ENCODE data around the gene SMG6.

Gene SMG6

DNA sequence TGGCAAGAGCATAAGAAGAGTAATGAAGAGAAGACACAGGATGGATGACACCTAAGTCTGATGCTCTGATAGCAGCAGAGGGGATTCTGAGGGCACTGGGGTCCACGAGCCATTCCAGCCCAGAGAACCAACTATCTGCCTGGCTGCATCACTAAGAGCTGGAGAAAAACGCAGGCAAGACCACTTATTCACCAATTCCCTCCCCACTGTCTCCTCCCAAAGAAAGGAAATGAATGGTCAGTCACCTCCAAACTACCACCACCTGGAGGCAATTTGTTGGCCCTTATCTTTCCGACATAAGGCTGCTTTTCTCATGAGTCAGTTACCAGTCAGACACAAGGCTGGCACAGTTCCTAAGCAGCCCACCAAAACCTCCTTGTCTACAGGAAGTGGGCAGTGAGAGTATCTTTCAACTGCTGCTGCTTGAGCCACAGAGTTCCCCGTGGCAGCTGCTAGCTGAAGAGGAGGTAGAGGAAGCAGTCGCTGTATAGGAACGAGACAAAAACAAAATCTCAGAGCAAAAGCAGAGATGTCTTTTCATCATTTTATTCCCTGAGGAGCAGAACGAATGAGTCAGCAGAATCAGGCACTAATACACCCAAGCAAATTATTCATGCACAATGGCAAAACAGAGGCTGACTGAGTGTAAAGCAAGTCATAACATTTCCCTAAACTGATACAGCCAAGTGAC is 111.1 kb downstream of the SMG6 start:
- no peak overlapping the region for H3K27ac ChIP-seq (ENCODE audit: extremely low read depth, low read depth, low read length)
- H3K4me3 ChIP-seq (ENCODE audit: low read depth, low read length): no peak overlapping the region
- ChIA-PET CTCF (interaction anchor here (0.7 kb wide), 1 partner anchor 39 kb away, joined by 3 read pairs; no protein-coding TSS in a partner anchor), POLR2A (no interaction called here)
- H3K9me3 ChIP-seq (ENCODE audit: control insufficient read depth, insufficient read depth, low read depth, low read length): no peaks in the 10 kb centered on the region
- peaks cover 15% of the 10 kb centered on the region for H3K4me1 ChIP-seq (ENCODE audit: control insufficient read depth, insufficient read depth, low read length)
- peaks cover 7 to 34% of the 10 kb centered on the region in 2 experiments; a peak in 2 of 3 replicates for H3K36me3 ChIP-seq (ENCODE audit: control insufficient read depth in 2 of 2, insufficient read depth in 1 of 2, low read length in 2 of 2)
- TF ChIP-seq ZXDB (tag by site-specific recombination; IDR thresholded peaks at IDR 0.05) (no peak), EGR2 (tag by site-specific recombination; IDR thresholded peaks at IDR 0.05; ENCODE audit: low read depth) (0 out of 2 replicates have a peak, but pooled peaks have one; percentile 33), ZNF600 (tag by site-specific recombination; IDR thresholded peaks at IDR 0.05) (peak; percentile 49)

DNA sequence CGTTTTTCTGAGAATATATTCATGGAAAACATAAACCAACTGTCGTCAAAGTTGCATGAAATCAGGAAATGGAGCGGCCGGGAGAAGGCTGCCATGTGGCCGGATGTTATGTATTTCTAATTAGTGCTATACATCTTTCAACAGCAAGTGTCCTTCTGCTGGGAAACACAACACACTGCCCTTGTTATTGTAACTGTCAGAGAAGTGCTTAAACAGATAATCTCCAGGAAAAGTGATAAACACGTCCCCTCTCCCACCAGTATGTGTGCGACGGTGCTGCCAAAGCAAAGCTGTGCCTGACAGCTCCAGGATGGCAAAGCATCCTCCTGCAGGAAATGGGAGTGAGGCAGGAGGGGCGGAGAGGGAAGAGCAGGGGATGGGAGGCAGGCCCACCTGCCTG is 111.8 kb downstream of the SMG6 start:
- ChIA-PET CTCF (interaction anchor here (0.7 kb wide), 1 partner anchor 330 kb away, joined by 3 read pairs; no protein-coding TSS in a partner anchor), POLR2A (no interaction called here)
- peaks cover 10% of the 10 kb centered on the region for H3K4me1 ChIP-seq (ENCODE audit: control insufficient read depth, insufficient read depth, low read length)

More for the DNA sequence above, 111.8 kb downstream of the SMG6 start:
- Histone ChIP-seq H3K4me3 (ENCODE audit: low read depth, low read length) (no peak overlapping the region), H3K36me3 (ENCODE audit: control insufficient read depth in 2 of 2, insufficient read depth in 1 of 2, low read length in 2 of 2) (peaks cover 7 to 38% of the 10 kb centered on the region in 2 experiments; a peak in 2 of 3 replicates), H3K27ac (ENCODE audit: extremely low read depth, low read depth, low read length) (no peak overlapping the region), H3K9me3 (ENCODE audit: control insufficient read depth, insufficient read depth, low read depth, low read length) (no peaks in the 10 kb centered on the region)
- no peak for TF ChIP-seq MZF1 (tag by site-specific recombination; IDR thresholded peaks at IDR 0.05; ENCODE audit: borderline replicate concordance)
- TF ChIP-seq TCF7L2 (IDR thresholded peaks at IDR 0.05; ENCODE audit: borderline replicate concordance, low read depth, low read length): no peak
- TF ChIP-seq ZNF544 (tag by site-specific recombination; IDR thresholded peaks at IDR 0.05): no peak
- TF ChIP-seq ZNF280C (tag by site-specific recombination; IDR thresholded peaks at IDR 0.05): no peak
- no peak for TF ChIP-seq ZNF24 (tag by site-specific recombination; IDR thresholded peaks at IDR 0.05)
- TF ChIP-seq ZNF335 (tag by site-specific recombination; conservative IDR thresholded peaks at IDR 0.05): no peak
- TF ChIP-seq SP2 (tag by site-specific recombination; IDR thresholded peaks at IDR 0.05): no peak
- TF ChIP-seq, protein P1, sequence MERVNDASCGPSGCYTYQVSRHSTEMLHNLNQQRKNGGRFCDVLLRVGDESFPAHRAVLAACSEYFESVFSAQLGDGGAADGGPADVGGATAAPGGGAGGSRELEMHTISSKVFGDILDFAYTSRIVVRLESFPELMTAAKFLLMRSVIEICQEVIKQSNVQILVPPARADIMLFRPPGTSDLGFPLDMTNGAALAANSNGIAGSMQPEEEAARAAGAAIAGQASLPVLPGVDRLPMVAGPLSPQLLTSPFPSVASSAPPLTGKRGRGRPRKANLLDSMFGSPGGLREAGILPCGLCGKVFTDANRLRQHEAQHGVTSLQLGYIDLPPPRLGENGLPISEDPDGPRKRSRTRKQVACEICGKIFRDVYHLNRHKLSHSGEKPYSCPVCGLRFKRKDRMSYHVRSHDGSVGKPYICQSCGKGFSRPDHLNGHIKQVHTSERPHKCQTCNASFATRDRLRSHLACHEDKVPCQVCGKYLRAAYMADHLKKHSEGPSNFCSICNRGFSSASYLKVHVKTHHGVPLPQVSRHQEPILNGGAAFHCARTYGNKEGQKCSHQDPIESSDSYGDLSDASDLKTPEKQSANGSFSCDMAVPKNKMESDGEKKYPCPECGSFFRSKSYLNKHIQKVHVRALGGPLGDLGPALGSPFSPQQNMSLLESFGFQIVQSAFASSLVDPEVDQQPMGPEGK (tag by site-specific recombination; IDR thresholded peaks at IDR 0.05): no peak
- TF ChIP-seq ZBTB49 (tag by site-specific recombination; IDR thresholded peaks at IDR 0.05; ENCODE audit: low read depth): no peak
- TF ChIP-seq ZNF529 (tag by site-specific recombination; IDR thresholded peaks at IDR 0.05; ENCODE audit: insufficient replicate concordance): no peak
- TF ChIP-seq ZNF654 (tag by site-specific recombination; IDR thresholded peaks at IDR 0.05; ENCODE audit: low read depth): no peak
